Activated naive CD4-positive, alpha-beta T cell treated with anti-CD3 and anti-CD28 coated beads for 36 hours (primary cell): ENCODE measurements around the gene IBTK. TPM values are rescaled to one million over a fixed set of nuclear protein-coding genes. Genes with fewer than 3 reads are reported as not detected.
"Not testable (repeated sequence)": the region's sequence is repeated elsewhere in the genome, so short reads cannot be mapped to it uniquely, and the experiment has no call there.

Experiments
- CTCF ChIA-PET: fragments of 350-600 bp; sonication (Branson Sonifier 250); formaldehyde crosslinking; loops from one replicate; lab custom pipeline; 2021; ENCODE audit warnings: antibody characterized with exemption; lab: Charles Lee
- DNase-seq: peaks from one replicate; pipeline ENCODE4 v3.0.0-alpha.2; 2020
- H3K27ac Mint-ChIP-seq: one replicate; pipeline ENCODE4 v1.8.0; 2021; ENCODE audit warnings: mild to moderate bottlenecking, mixed read lengths
- H3K27me3 Mint-ChIP-seq: one replicate; pipeline ENCODE4 v1.8.0; 2021; ENCODE audit warnings: low read depth, mixed read lengths
- H3K36me3 Mint-ChIP-seq: one replicate; pipeline ENCODE4 v1.8.0; 2021; ENCODE audit warnings: low read depth, mixed read lengths
- H3K4me1 Mint-ChIP-seq: one replicate; pipeline ENCODE4 v1.8.0; 2021; ENCODE audit warnings: low read depth, mixed read lengths
- H3K4me3 Mint-ChIP-seq: one replicate; pipeline ENCODE4 v1.8.0; 2021; ENCODE audit warnings: mild to moderate bottlenecking, moderate library complexity, mixed read lengths
- H3K9me3 Mint-ChIP-seq: one replicate; pipeline ENCODE4 v1.8.0; 2021; ENCODE audit warnings: mixed read lengths
- intact Hi-C: fragments of 100-400 bp; cut with micrococcal nuclease; formaldehyde crosslinking; loops from one replicate; pipeline ENCODE4 v1.15.1; 2023
- total RNA-seq, 2 experiments: library from RNA; stranded (reverse); gene quantifications; one replicate each; pipeline ENCODE4 v1.2.3, GENCODE V29; 2021

The IBTK gene
- total RNA-seq, 2 experiments from 2014 or later: 25.3 to 25.9 TPM

- H3K27me3 Mint-ChIP-seq: no peaks in the 10 kb centered on the region
- H3K27ac Mint-ChIP-seq: no peak overlapping the region
- H3K4me1 Mint-ChIP-seq: no peaks in the 10 kb centered on the region
- CTCF ChIA-PET: interaction anchor here (0.6 kb wide), 2 partner anchors 11 to 402 kb away, joined by 3 to 4 read pairs; no protein-coding TSS in a partner anchor
- no peaks in the 10 kb centered on the region for H3K36me3 Mint-ChIP-seq
- intact Hi-C loops: no loop called here
- H3K9me3 Mint-ChIP-seq: no peaks in the 10 kb centered on the region
- H3K4me3 Mint-ChIP-seq: no peak overlapping the region
- DNase-seq: no peak
Measured at GRCh38 chr6:82160255-82160990, 87.1 kb downstream of the IBTK start.

- H3K27me3 Mint-ChIP-seq, H3K27ac Mint-ChIP-seq, DNase-seq, intact Hi-C loops, H3K4me1 Mint-ChIP-seq, H3K4me3 Mint-ChIP-seq: not testable (repeated sequence)
- peaks cover 17% of the 10 kb centered on the region for H3K9me3 Mint-ChIP-seq
- H3K36me3 Mint-ChIP-seq: peaks cover 18% of the 10 kb centered on the region
- CTCF ChIA-PET: interaction anchor here (0.6 kb wide), 1 partner anchor 17 kb away, joined by 6 read pairs; no protein-coding TSS in a partner anchor
Measured at GRCh38 chr6:82152786-82153185, 94.8 kb downstream of the IBTK start.

GRCh38 chr6:82151147-82151546 lies 96.4 kb downstream of the IBTK start:
- H3K27ac Mint-ChIP-seq, H3K4me3 Mint-ChIP-seq, CTCF ChIA-PET, H3K4me1 Mint-ChIP-seq, intact Hi-C loops, DNase-seq, H3K27me3 Mint-ChIP-seq: not testable (repeated sequence)
- Mint-ChIP-seq H3K36me3 (peaks cover 18% of the 10 kb centered on the region), H3K9me3 (peaks cover 17% of the 10 kb centered on the region)

- CTCF ChIA-PET: interaction anchor here (1.0 kb wide), 1 partner anchor 22 kb away, joined by 3 read pairs; no protein-coding TSS in a partner anchor
Measured at GRCh38 chr6:82145926-82146452, 101.6 kb downstream of the IBTK start.

GRCh38 chr6:82144852-82145340 lies 102.6 kb downstream of the IBTK start:
- H3K27me3 Mint-ChIP-seq: peaks cover 4% of the 10 kb centered on the region
- no peak overlapping the region for H3K4me3 Mint-ChIP-seq
- H3K4me1 Mint-ChIP-seq: no peaks in the 10 kb centered on the region
- intact Hi-C loops: no loop called here
- CTCF ChIA-PET: interaction anchor here (1.0 kb wide), 1 partner anchor 21 kb away, joined by 3 read pairs; no protein-coding TSS in a partner anchor
- no peaks in the 10 kb centered on the region for H3K9me3 Mint-ChIP-seq
- DNase-seq: no peak
- H3K36me3 Mint-ChIP-seq: no peaks in the 10 kb centered on the region
- no peak overlapping the region for H3K27ac Mint-ChIP-seq

More at GRCh38 chr6:82145926-82146452, 101.6 kb downstream of the IBTK start:
- Mint-ChIP-seq H3K36me3 (no peaks in the 10 kb centered on the region), H3K9me3 (no peaks in the 10 kb centered on the region), H3K27ac (no peak overlapping the region), H3K4me1 (no peaks in the 10 kb centered on the region), H3K4me3 (no peak overlapping the region), H3K27me3 (no peaks in the 10 kb centered on the region)
- no peak for DNase-seq
- intact Hi-C loops: no loop called here

- Mint-ChIP-seq H3K4me1 (no peaks in the 10 kb centered on the region), H3K36me3 (no peaks in the 10 kb centered on the region), H3K9me3 (no peaks in the 10 kb centered on the region), H3K27ac (no peak overlapping the region), H3K27me3 (peaks cover 4% of the 10 kb centered on the region), H3K4me3 (no peak overlapping the region)
- DNase-seq: no peak
- CTCF ChIA-PET: interaction anchor here (1.4 kb wide), 1 partner anchor 13 kb away, joined by 3 read pairs; no protein-coding TSS in a partner anchor
- intact Hi-C loops: no loop called here
Measured at GRCh38 chr6:82144007-82144851, 103.3 kb downstream of the IBTK start.

GRCh38 chr6:82143041-82143481 lies 104.5 kb downstream of the IBTK start:
- no peaks in the 10 kb centered on the region for H3K9me3 Mint-ChIP-seq
- peaks cover 4% of the 10 kb centered on the region for H3K27me3 Mint-ChIP-seq
- CTCF ChIA-PET: interaction anchor here (0.6 to 1.4 kb wide), 3 partner anchors 12 to 923 kb away, joined by 3 read pairs; partner anchors contain the start of gene UBE3D
- no peaks in the 10 kb centered on the region for H3K4me1 Mint-ChIP-seq
- intact Hi-C loops: no loop called here
- DNase-seq: no peak
- no peak overlapping the region for H3K4me3 Mint-ChIP-seq
- no peak overlapping the region for H3K27ac Mint-ChIP-seq
- no peaks in the 10 kb centered on the region for H3K36me3 Mint-ChIP-seq

- Mint-ChIP-seq H3K27me3 (peaks cover 4% of the 10 kb centered on the region), H3K9me3 (no peaks in the 10 kb centered on the region), H3K36me3 (no peaks in the 10 kb centered on the region), H3K4me1 (no peaks in the 10 kb centered on the region), H3K27ac (no peak overlapping the region), H3K4me3 (no peak overlapping the region)
- CTCF ChIA-PET: interaction anchor here (0.6 kb wide), 2 partner anchors 701 to 923 kb away, joined by 3 read pairs; partner anchors contain the start of gene UBE3D
- no peak for DNase-seq
- intact Hi-C loops: no loop called here
Measured at GRCh38 chr6:82142524-82142923, 105.0 kb downstream of the IBTK start.

- no peaks in the 10 kb centered on the region for H3K4me1 Mint-ChIP-seq
- H3K9me3 Mint-ChIP-seq: no peaks in the 10 kb centered on the region
- peaks cover 7% of the 10 kb centered on the region for H3K27me3 Mint-ChIP-seq
- H3K27ac Mint-ChIP-seq: no peak overlapping the region
- DNase-seq: no peak
- CTCF ChIA-PET: no interaction called here
- H3K36me3 Mint-ChIP-seq: no peaks in the 10 kb centered on the region
- intact Hi-C loops: no loop called here
- H3K4me3 Mint-ChIP-seq: no peak overlapping the region
Measured at GRCh38 chr6:82138075-82138791, 109.3 kb downstream of the IBTK start.

- Mint-ChIP-seq H3K9me3 (peaks cover 3% of the 10 kb centered on the region), H3K27me3 (peaks cover 6% of the 10 kb centered on the region), H3K36me3 (no peaks in the 10 kb centered on the region), H3K4me3 (no peak overlapping the region), H3K4me1 (no peaks in the 10 kb centered on the region), H3K27ac (no peak overlapping the region)
- intact Hi-C loops: no loop called here
- CTCF ChIA-PET: interaction anchor here (1.0 kb wide), 1 partner anchor 12 kb away, joined by 3 read pairs; no protein-coding TSS in a partner anchor
- DNase-seq: no peak
Measured at GRCh38 chr6:82131441-82131840, 116.1 kb downstream of the IBTK start.

GRCh38 chr6:82129797-82130196 lies 117.7 kb downstream of the IBTK start:
- Mint-ChIP-seq H3K27me3 (peaks cover 6% of the 10 kb centered on the region), H3K27ac (no peak overlapping the region), H3K36me3 (no peaks in the 10 kb centered on the region), H3K4me1 (no peaks in the 10 kb centered on the region), H3K9me3 (peaks cover 3% of the 10 kb centered on the region), H3K4me3 (no peak overlapping the region)
- DNase-seq: no peak
- CTCF ChIA-PET: no interaction called here
- intact Hi-C loops: no loop called here
